HG02973 (cell line): Measurements from ENCODE around the gene RNF34.

Source experiments
- ATAC-seq: cut with Tn5 transposase; IDR thresholded peaks from one replicate; pipeline ENCODE4 v1.9.1; 2021; ENCODE audit warnings: moderate library complexity; ENCODE audit not compliant: unreplicated experiment

The RNF34 gene

GRCh38 chr12:121465921-121466793 lies 66.2 kb downstream of the RNF34 start:
- ATAC-seq: peak; percentile 11

- peak; percentile 81 for ATAC-seq
Observed at GRCh38 chr12:121466794-121467637, 67.1 kb downstream of the RNF34 start.

GRCh38 chr12:121467638-121468498 lies 68.0 kb downstream of the RNF34 start:
- no peak for ATAC-seq

- no peak for ATAC-seq
Observed at GRCh38 chr12:121468499-121468801, 68.5 kb downstream of the RNF34 start.

GRCh38 chr12:121470751-121471150 lies 70.8 kb downstream of the RNF34 start:
- no peak for ATAC-seq

- no peak for ATAC-seq
Observed at GRCh38 chr12:121472150-121472905, 72.4 kb downstream of the RNF34 start.
